Liver (tissue), 9 donors: Measurements from ENCODE around the gene PJVK. TPM values are rescaled to one million over a fixed set of nuclear protein-coding genes. Genes with fewer than 3 reads are reported as not detected.
A peak's percentile ranks its signal among the peaks of the same experiment; 100 is the strongest.

Experiments used
- DNase-seq: peaks from one replicate; pipeline ENCODE4 v3.0.0-alpha.2; 2017; ENCODE audit warnings: low spot score
- H3K27ac ChIP-seq, 2 donors: one replicate each; pipeline ENCODE4 v1.7.0; 2013; ENCODE audit warnings: inconsistent platforms in 2 of 2, low read length in 2 of 2, control low read depth in 1 of 2, low read depth in 1 of 2, mild to moderate bottlenecking in 1 of 2
- H3K27me3 ChIP-seq, 4 donors: one replicate each; pipeline versions ENCODE4 v1.6.1 to v1.7.0; 2013; ENCODE audit warnings: low read length in 3 of 4, inconsistent platforms in 1 of 4, mild to moderate bottlenecking in 1 of 4, moderate library complexity in 1 of 4; ENCODE audit not compliant: control insufficient read depth in 4 of 4, insufficient read depth in 4 of 4
- H3K36me3 ChIP-seq, 4 donors: one replicate each; pipeline versions ENCODE4 v1.6.1 to v1.7.0; 2013; ENCODE audit warnings: low read length in 3 of 4, mild to moderate bottlenecking in 3 of 4, low read depth in 1 of 4, moderate library complexity in 1 of 4; ENCODE audit not compliant: control insufficient read depth in 4 of 4, insufficient read depth in 3 of 4
- H3K4me1 ChIP-seq, 4 donors: one replicate each; pipeline versions ENCODE4 v1.6.1 to v1.7.0; 2013; ENCODE audit warnings: low read length in 3 of 4, mild to moderate bottlenecking in 3 of 4, moderate library complexity in 1 of 4; ENCODE audit not compliant: control insufficient read depth in 4 of 4, insufficient read depth in 4 of 4
- H3K4me3 ChIP-seq, 3 donors: one replicate each; pipeline versions ENCODE4 v1.6.1 to v1.7.0; 2013; ENCODE audit warnings: low read length in 3 of 3, control low read depth in 1 of 3, low read depth in 1 of 3, mild to moderate bottlenecking in 1 of 3
- H3K9ac ChIP-seq, 2 donors: one replicate each; pipeline ENCODE4 v1.7.0; 2013; ENCODE audit warnings: low read length in 2 of 2, mild to moderate bottlenecking in 2 of 2, moderate library complexity in 2 of 2, control low read depth in 1 of 2, low read depth in 1 of 2
- H3K9me3 ChIP-seq, 4 donors: one replicate each; pipeline versions ENCODE4 v1.6.1 to v1.7.0; 2013; ENCODE audit warnings: low read length in 3 of 4; ENCODE audit not compliant: control insufficient read depth in 4 of 4
- FOXA1 ChIP-seq: IDR thresholded peaks from 2 replicates; pipeline ENCODE4 v1.6.1; 2016; ENCODE audit warnings: antibody characterized with exemption
- FOXA2 ChIP-seq: IDR thresholded peaks from 2 replicates; pipeline ENCODE4 v1.6.1; 2016; ENCODE audit warnings: antibody characterized with exemption
- HNF4A ChIP-seq, 2 donors: conservative IDR thresholded peaks; 2 replicates each; pipeline ENCODE4 v1.6.1; 2016; ENCODE audit warnings: antibody characterized with exemption in 2 of 2, mild to moderate bottlenecking in 2 of 2
- HNF4G ChIP-seq: IDR thresholded peaks from 2 replicates; pipeline ENCODE4 v1.6.1; 2016; ENCODE audit warnings: antibody characterized with exemption
- JUND ChIP-seq, 2 donors: IDR thresholded peaks; 2 replicates each; pipeline ENCODE4 v1.6.1; 2016; ENCODE audit warnings: antibody characterized with exemption in 2 of 2
- RAD21 ChIP-seq, 2 donors: IDR thresholded peaks; 2 replicates each; pipeline ENCODE4 v1.6.1; 2016; ENCODE audit warnings: antibody characterized with exemption in 2 of 2, mild to moderate bottlenecking in 2 of 2
- RXRA ChIP-seq, 2 donors: IDR thresholded peaks; 2 replicates each; pipeline ENCODE4 v1.6.1; 2017 to 2018; ENCODE audit warnings: antibody characterized with exemption in 2 of 2, mild to moderate bottlenecking in 1 of 2
- SP1 ChIP-seq: IDR thresholded peaks from 2 replicates; pipeline ENCODE4 v1.6.1; 2018; ENCODE audit warnings: antibody characterized with exemption, mild to moderate bottlenecking
- TAF1 ChIP-seq: conservative IDR thresholded peaks from 2 replicates; pipeline ENCODE4 v1.6.1; 2016; ENCODE audit warnings: antibody characterized with exemption, mild to moderate bottlenecking
- YY1 ChIP-seq: IDR thresholded peaks from 2 replicates; pipeline ENCODE4 v1.6.1; 2016; ENCODE audit warnings: antibody characterized with exemption, mild to moderate bottlenecking
- WGBS: extraction: QIAGEN DNeasy Blood & Tissue Kit; methylation state at CpG from one replicate; pipeline ENCODE4 v1.1.7; 2013; 5-methylcytosine and 5-hydroxymethylcytosine counted together
- polyA plus RNA-seq, 2 donors: library from polyadenylated mRNA; stranded (reverse) in 1 of 2; unstranded in 1 of 2; fragments of 200-250 nt in 1 of 2; fragments of >200 nt in 1 of 2; fragmentation: Nextera tagmentation in 1 of 2; extraction: Ambion mirVana in 1 of 2; gene quantifications; one replicate each; pipeline versions ENCODE4 v1.2.1 to v1.2.3, GENCODE V29; 2013 to 2015
- total RNA-seq, 2 donors: library from RNA; depleted of rRNA; stranded (reverse); fragments of >200 nt; gene quantifications; one replicate each; pipeline ENCODE4 v1.2.3, GENCODE V29; 2014
- TF ChIP-seq, protein P1 (sequence below): fragments of 150-350 bp; IDR thresholded peaks from 2 replicates; pipeline ENCODE4 v1.5.1; 2017; ENCODE audit warnings: improper control_type of control experiment, low read depth, low read length; ENCODE audit not compliant: missing input control
- TF ChIP-seq, protein P2 (sequence below): IDR thresholded peaks from 2 replicates; pipeline ENCODE4 v1.6.1; 2016; ENCODE audit warnings: antibody characterized with exemption
- TF ChIP-seq, protein P3 (sequence below): IDR thresholded peaks from 2 replicates; pipeline ENCODE4 v1.6.1; 2016; ENCODE audit warnings: antibody characterized with exemption, mild to moderate bottlenecking
- donor health status: healthy.
- donor health status: healthy.
- donor health status: healthy.
- donor health status: healthy.
- donor health status: healthy.

Gene PJVK
- total and polyA plus RNA-seq, 4 donors, result 0.48 to 2.3 (median 1.4) TPM

DNA sequence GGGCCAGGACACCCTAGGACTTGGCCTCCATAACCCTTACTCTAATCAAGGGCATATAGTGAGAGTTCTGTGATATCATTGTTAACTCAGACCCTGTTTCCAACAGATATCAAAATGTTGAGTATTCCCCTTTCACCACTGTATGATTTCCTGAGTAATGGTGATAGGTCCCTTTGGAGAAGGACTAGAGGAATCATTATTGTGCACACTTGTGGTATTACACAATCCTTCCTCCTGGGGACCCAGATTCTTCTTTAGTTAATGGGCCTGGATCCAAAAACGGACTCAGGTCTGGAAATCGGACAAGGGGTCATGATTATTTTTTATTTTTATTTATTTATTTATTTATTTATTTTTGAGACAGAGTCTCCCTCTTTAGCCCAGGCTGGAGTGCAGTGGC is 23.7 kb upstream of the PJVK start:
- peaks cover 3 to 26% (median 18%) of the 10 kb centered on the region in 4 donors for H3K36me3 ChIP-seq

DNA sequence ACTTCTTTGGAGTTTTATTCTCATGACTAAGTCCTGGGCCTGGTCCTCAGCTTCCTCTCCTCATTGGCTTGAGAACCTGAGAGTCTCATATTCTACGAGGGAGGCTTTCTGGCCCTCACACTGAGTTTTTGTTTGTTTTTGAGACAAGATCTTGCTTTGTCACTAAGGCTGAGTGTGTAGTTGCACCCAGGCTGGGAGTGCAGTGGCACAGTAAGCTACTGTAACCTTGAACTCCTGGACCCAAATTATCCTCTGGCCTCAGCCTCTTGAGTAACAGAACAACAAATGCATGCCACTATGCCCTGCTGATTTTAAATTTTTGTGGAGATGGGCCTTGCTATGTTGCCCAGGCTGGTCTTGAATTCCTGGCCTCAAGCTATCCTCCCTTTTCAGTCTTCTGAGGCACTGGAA is 22.8 kb upstream of the PJVK start:
- H3K27ac ChIP-seq, result no peak overlapping the region
- no peak overlapping the region for H3K4me3 ChIP-seq
- WGBS, result 52% methylated on average over 1 of the region's 1 CpG
- H3K27me3 ChIP-seq, result no peaks in the 10 kb centered on the region
- H3K9ac ChIP-seq, result no peak overlapping the region
- peaks cover 5 to 35% (median 27%) of the 10 kb centered on the region in 4 donors for H3K36me3 ChIP-seq
- no peaks in the 10 kb centered on the region for H3K9me3 ChIP-seq
- TF ChIP-seq, protein P1, sequence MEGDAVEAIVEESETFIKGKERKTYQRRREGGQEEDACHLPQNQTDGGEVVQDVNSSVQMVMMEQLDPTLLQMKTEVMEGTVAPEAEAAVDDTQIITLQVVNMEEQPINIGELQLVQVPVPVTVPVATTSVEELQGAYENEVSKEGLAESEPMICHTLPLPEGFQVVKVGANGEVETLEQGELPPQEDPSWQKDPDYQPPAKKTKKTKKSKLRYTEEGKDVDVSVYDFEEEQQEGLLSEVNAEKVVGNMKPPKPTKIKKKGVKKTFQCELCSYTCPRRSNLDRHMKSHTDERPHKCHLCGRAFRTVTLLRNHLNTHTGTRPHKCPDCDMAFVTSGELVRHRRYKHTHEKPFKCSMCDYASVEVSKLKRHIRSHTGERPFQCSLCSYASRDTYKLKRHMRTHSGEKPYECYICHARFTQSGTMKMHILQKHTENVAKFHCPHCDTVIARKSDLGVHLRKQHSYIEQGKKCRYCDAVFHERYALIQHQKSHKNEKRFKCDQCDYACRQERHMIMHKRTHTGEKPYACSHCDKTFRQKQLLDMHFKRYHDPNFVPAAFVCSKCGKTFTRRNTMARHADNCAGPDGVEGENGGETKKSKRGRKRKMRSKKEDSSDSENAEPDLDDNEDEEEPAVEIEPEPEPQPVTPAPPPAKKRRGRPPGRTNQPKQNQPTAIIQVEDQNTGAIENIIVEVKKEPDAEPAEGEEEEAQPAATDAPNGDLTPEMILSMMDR, result no peak
- TF ChIP-seq, protein P2, sequence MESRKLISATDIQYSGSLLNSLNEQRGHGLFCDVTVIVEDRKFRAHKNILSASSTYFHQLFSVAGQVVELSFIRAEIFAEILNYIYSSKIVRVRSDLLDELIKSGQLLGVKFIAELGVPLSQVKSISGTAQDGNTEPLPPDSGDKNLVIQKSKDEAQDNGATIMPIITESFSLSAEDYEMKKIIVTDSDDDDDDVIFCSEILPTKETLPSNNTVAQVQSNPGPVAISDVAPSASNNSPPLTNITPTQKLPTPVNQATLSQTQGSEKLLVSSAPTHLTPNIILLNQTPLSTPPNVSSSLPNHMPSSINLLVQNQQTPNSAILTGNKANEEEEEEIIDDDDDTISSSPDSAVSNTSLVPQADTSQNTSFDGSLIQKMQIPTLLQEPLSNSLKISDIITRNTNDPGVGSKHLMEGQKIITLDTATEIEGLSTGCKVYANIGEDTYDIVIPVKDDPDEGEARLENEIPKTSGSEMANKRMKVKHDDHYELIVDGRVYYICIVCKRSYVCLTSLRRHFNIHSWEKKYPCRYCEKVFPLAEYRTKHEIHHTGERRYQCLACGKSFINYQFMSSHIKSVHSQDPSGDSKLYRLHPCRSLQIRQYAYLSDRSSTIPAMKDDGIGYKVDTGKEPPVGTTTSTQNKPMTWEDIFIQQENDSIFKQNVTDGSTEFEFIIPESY, result no peak
- TF ChIP-seq FOXA1 (no peak), RAD21 (IDR thresholded peaks at IDR 0.05) (no peak), SP1 (peak; percentile 36), HNF4G (peak; percentile 12), JUND (IDR thresholded peaks at IDR 0.05) (no peak), HNF4A (conservative IDR thresholded peaks at IDR 0.05) (peak; percentile 73 to 78), RXRA (IDR thresholded peaks at IDR 0.05) (peak in 1 of 2 donors; percentile 32)
- peaks cover 0 to 6% (median 0%) of the 10 kb centered on the region in 4 donors for H3K4me1 ChIP-seq
- no peak for DNase-seq

More for the DNA sequence above, 23.7 kb upstream of the PJVK start:
- Histone ChIP-seq H3K4me3 (no peak overlapping the region), H3K9me3 (no peaks in the 10 kb centered on the region), H3K27me3 (no peaks in the 10 kb centered on the region), H3K4me1 (peaks cover 0 to 6% (median 0%) of the 10 kb centered on the region in 4 donors), H3K27ac (no peak overlapping the region), H3K9ac (no peak overlapping the region)
- TF ChIP-seq, protein P3, sequence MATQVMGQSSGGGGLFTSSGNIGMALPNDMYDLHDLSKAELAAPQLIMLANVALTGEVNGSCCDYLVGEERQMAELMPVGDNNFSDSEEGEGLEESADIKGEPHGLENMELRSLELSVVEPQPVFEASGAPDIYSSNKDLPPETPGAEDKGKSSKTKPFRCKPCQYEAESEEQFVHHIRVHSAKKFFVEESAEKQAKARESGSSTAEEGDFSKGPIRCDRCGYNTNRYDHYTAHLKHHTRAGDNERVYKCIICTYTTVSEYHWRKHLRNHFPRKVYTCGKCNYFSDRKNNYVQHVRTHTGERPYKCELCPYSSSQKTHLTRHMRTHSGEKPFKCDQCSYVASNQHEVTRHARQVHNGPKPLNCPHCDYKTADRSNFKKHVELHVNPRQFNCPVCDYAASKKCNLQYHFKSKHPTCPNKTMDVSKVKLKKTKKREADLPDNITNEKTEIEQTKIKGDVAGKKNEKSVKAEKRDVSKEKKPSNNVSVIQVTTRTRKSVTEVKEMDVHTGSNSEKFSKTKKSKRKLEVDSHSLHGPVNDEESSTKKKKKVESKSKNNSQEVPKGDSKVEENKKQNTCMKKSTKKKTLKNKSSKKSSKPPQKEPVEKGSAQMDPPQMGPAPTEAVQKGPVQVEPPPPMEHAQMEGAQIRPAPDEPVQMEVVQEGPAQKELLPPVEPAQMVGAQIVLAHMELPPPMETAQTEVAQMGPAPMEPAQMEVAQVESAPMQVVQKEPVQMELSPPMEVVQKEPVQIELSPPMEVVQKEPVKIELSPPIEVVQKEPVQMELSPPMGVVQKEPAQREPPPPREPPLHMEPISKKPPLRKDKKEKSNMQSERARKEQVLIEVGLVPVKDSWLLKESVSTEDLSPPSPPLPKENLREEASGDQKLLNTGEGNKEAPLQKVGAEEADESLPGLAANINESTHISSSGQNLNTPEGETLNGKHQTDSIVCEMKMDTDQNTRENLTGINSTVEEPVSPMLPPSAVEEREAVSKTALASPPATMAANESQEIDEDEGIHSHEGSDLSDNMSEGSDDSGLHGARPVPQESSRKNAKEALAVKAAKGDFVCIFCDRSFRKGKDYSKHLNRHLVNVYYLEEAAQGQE, result no peak
- no peak for TF ChIP-seq TAF1
- no peak for TF ChIP-seq FOXA1
- TF ChIP-seq, protein P2, result no peak
- no peak for TF ChIP-seq FOXA2
- TF ChIP-seq RAD21 (IDR thresholded peaks at IDR 0.05), result no peak
- TF ChIP-seq RXRA (IDR thresholded peaks at IDR 0.05), result no peak
- TF ChIP-seq JUND (IDR thresholded peaks at IDR 0.05), result no peak
- no peak for TF ChIP-seq YY1
- WGBS, result 90% methylated on average over 2 of the region's 2 CpGs
- DNase-seq, result no peak
